HG03175 (cell line): ENCODE results near the gene HBZ.
"Not testable (repeated sequence)": the region's sequence is repeated elsewhere in the genome, so short reads cannot be mapped to it uniquely, and the experiment has no call there.

Experiments used
- ATAC-seq: cut with Tn5 transposase; IDR thresholded peaks from one replicate; pipeline ENCODE4 v1.9.1; 2021; ENCODE audit warnings: mild to moderate bottlenecking, moderate library complexity; ENCODE audit not compliant: unreplicated experiment

HBZ gene

GRCh38 chr16:133716-134115 lies 18.7 kb upstream of the HBZ start:
- ATAC-seq, result no peak

GRCh38 chr16:138049-138417 lies 14.4 kb upstream of the HBZ start:
- no peak for ATAC-seq

- ATAC-seq, result no peak
Observed at GRCh38 chr16:140175-140857, 12.1 kb upstream of the HBZ start.

- no peak for ATAC-seq
Observed at GRCh38 chr16:142405-142967, 10.0 kb upstream of the HBZ start.

GRCh38 chr16:143047-143446 lies 9.4 kb upstream of the HBZ start:
- no peak for ATAC-seq

GRCh38 chr16:143456-143855 lies 9.0 kb upstream of the HBZ start:
- no peak for ATAC-seq

GRCh38 chr16:144797-145252 lies 7.6 kb upstream of the HBZ start:
- no peak for ATAC-seq

GRCh38 chr16:146646-147045 lies 5.8 kb upstream of the HBZ start:
- ATAC-seq, result no peak

- ATAC-seq, result no peak
Observed at GRCh38 chr16:149024-149660, 3.3 kb upstream of the HBZ start.

GRCh38 chr16:153129-153521 lies 681 bp downstream of the HBZ start:
- not testable (repeated sequence) for ATAC-seq

- ATAC-seq, result not testable (repeated sequence)
Observed at GRCh38 chr16:153550-154216, 1.2 kb downstream of the HBZ start.

GRCh38 chr16:154217-155030 lies 2.0 kb downstream of the HBZ start:
- no peak for ATAC-seq

- ATAC-seq, result no peak
Observed at GRCh38 chr16:155031-155398, 2.6 kb downstream of the HBZ start.

GRCh38 chr16:159136-159849 lies 6.8 kb downstream of the HBZ start:
- no peak for ATAC-seq

GRCh38 chr16:160242-160641 lies 7.8 kb downstream of the HBZ start:
- not testable (repeated sequence) for ATAC-seq

- no peak for ATAC-seq
Observed at GRCh38 chr16:160691-161190, 8.3 kb downstream of the HBZ start.

GRCh38 chr16:162271-162991 lies 10.0 kb downstream of the HBZ start:
- ATAC-seq, result no peak

- not testable (repeated sequence) for ATAC-seq
Observed at GRCh38 chr16:163139-163538, 10.7 kb downstream of the HBZ start.

- ATAC-seq, result not testable (repeated sequence)
Observed at GRCh38 chr16:163696-164095, 11.3 kb downstream of the HBZ start.
